GM13976 (cell line): ENCODE measurements around the gene PPP1R2B.

Experiments used
- DNase-seq: peaks from one replicate; pipeline ENCODE4 v3.0.0; 2012; ENCODE audit warnings: low spot score
- CTCF ChIP-seq: IDR thresholded peaks from 2 replicates; pipeline ENCODE4 v1.5.1; 2012; ENCODE audit warnings: borderline replicate concordance, mild to moderate bottlenecking; ENCODE audit not compliant: insufficient read depth; ENCODE audit errors: extremely low read depth, missing control alignments, control extremely low read depth
- in situ Hi-C: fragments of 300-500 bp; cut with MboI; formaldehyde crosslinking; loops from one replicate; pipeline ENCODE4 v1.12.0; 2022; ENCODE audit warnings: low sequenced_read_pairs, mixed read lengths, inconsistent platforms; ENCODE audit not compliant: unreplicated experiment

PPP1R2B gene

GRCh38 chr5:156850206-156850751, at the start of gene PPP1R2B:
Gene PPP1R2B (plus strand): TSS chr5:156850295. CDS start chr5:156850563, 268 bp downstream.
- in situ Hi-C loops, result no loop called here
- DNase-seq, result no peak
- no peak for TF ChIP-seq CTCF

GRCh38 chr5:156800929-156801328, 49.2 kb upstream of the PPP1R2B start:
- TF ChIP-seq CTCF, result no peak
- in situ Hi-C loops, result no loop called here
- no peak for DNase-seq

- TF ChIP-seq CTCF, result no peak
- in situ Hi-C loops, result no loop called here
- DNase-seq, result no peak
Observed at GRCh38 chr5:156802501-156802900, 47.6 kb upstream of the PPP1R2B start.

- DNase-seq, result no peak
- TF ChIP-seq CTCF, result no peak
- in situ Hi-C loops, result no loop called here
Observed at GRCh38 chr5:156803404-156803803, 46.7 kb upstream of the PPP1R2B start.

GRCh38 chr5:156812959-156813358, 37.1 kb upstream of the PPP1R2B start:
- in situ Hi-C loops, result no loop called here
- TF ChIP-seq CTCF, result no peak
- no peak for DNase-seq

- in situ Hi-C loops, result no loop called here
Observed at GRCh38 chr5:156815988-156816599, 34.0 kb upstream of the PPP1R2B start.

More at GRCh38 chr5:156815988-156816599, 34.0 kb upstream of the PPP1R2B start:
- peak; percentile 52 for DNase-seq
- TF ChIP-seq CTCF, result peak; percentile 30
